ENCODE data around the gene UNC93B1. TPM values are rescaled to one million over a fixed set of nuclear protein-coding genes. Genes with fewer than 3 reads are reported as not detected.

Gene UNC93B1, protein sequence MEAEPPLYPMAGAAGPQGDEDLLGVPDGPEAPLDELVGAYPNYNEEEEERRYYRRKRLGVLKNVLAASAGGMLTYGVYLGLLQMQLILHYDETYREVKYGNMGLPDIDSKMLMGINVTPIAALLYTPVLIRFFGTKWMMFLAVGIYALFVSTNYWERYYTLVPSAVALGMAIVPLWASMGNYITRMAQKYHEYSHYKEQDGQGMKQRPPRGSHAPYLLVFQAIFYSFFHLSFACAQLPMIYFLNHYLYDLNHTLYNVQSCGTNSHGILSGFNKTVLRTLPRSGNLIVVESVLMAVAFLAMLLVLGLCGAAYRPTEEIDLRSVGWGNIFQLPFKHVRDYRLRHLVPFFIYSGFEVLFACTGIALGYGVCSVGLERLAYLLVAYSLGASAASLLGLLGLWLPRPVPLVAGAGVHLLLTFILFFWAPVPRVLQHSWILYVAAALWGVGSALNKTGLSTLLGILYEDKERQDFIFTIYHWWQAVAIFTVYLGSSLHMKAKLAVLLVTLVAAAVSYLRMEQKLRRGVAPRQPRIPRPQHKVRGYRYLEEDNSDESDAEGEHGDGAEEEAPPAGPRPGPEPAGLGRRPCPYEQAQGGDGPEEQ
- total RNA-seq (2022; extraction: Qiagen RNA extraction) = 57.5 to 90.4 TPM (median 87.5 TPM) in 5 replicates

DNA sequence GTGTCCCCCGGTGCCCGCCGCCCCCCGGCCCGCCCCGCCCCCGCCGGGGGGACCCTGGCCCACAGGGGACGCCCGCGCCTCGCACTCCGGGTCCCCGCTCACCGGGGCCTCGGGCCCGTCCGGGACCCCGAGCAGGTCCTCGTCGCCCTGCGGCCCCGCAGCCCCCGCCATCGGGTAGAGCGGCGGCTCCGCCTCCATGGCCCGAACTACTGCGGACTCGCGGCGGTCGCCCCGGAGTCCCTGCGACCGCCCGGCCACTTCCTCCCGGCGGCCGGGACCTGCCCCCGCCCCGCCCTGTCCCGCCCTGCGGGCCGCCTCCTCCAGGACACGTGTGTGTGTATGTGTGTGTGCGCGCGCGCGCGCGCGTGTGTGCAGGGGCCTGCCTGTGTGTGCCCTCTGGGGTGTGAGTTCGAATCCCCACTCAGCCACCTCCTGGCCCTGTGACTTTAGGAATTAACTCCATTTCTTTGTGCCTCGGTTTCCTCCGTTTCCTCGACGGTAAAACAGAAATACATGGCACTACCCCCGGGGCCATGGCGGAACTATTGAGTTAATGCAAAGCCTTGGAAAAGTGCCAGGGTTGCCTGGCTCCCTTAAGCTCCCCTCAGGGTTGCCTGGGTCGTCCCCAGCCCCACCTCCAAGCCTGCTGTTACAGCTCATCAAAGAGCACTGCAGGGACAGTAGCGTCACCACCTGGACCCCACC is at the start of gene UNC93B1:
Gene UNC93B1, minus strand, starts transcription at position 252 of the 705 bp plus-strand sequence. Its CDS starts 54 bp downstream, at position 198.

DNA sequence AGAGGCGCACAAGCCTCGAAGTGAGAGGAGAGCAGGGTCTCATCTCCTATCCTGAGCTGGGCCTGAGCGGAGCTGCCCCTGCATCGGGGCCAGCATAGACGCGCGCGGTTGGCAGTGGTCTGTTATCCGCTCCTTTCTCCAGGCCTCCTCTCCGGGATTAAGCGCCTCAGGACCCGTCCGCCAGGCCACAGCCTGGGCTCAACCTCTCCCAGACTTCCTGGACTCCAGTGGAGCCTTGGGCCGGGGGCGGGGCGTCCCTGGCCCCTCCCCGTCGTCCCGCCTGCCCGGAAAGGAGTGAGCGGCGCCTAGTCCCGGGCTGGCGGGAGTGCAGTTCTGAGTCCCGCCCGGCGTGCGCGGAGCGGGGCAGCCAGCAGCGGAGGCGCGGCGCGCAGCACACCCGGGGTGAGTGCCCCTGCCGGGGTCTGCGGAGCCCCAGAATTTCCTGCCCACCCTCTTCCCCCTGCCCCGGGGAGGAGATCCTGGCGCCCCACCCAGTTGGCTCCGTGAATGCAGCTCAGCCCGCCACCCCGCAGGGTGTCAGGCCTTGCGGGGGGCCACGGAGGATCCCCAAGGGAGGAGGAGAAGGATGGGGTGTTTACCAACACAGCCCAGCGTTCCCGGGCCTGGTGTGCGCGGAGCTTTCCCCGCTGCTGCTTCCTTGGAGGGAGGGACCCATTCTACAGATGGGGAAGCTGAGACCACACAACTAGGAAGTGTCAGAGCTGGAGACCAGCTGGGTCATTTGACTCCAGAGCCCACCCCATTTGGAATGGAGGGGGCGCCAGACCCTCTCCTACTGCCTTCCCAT is 35.0 kb upstream of the UNC93B1 start, which contains the start of gene TCIRG1:
Gene TCIRG1, plus strand, starts transcription at position 308 of the 808 bp plus-strand sequence. CDS start 2,247 bp downstream, outside the sequence.

DNA sequence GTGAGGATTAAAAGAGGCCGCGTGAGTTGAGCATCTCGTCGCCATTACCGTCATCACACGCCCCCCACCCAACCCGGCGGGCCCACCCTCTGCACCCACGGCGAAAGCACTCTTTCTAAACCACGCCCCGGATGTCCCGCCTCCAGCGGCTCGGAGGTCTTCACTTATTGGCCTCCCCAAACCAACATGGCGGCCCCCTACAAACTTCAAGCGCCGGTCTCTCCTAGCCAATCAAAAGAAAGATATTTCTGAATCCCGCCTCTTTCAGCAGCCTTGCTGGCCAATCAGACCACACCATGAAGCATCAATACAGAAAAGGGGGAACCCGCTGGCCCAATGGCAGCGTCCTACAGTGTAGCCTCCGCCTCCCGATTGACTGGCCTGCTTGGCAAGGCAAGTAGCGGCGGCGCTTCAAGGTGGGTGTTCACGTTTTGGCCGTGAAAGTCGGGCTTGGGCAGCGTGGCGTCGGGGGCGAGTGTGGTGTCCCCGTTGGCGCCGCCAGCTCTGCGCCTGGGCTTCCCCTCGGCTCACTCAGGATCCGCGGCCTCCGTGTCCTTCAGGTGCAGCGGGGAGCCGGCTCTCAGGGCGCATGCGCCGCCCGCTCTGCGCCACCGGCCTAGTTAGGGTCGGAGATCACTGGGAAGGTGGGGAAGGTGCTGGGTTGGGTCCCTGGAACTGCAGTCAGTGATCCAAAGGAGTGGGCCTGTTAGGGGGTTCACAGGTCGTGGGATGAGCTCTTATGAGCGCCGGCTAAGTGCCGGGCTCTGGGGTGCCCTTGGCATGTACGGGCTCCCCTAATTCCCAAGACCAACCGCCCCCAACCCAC is 26.6 kb upstream of the UNC93B1 start, which contains the start of gene NDUFS8:
Gene NDUFS8, plus strand, starts transcription at position 364 of the 826 bp plus-strand sequence. CDS start 1,471 bp downstream, outside the sequence.

DNA sequence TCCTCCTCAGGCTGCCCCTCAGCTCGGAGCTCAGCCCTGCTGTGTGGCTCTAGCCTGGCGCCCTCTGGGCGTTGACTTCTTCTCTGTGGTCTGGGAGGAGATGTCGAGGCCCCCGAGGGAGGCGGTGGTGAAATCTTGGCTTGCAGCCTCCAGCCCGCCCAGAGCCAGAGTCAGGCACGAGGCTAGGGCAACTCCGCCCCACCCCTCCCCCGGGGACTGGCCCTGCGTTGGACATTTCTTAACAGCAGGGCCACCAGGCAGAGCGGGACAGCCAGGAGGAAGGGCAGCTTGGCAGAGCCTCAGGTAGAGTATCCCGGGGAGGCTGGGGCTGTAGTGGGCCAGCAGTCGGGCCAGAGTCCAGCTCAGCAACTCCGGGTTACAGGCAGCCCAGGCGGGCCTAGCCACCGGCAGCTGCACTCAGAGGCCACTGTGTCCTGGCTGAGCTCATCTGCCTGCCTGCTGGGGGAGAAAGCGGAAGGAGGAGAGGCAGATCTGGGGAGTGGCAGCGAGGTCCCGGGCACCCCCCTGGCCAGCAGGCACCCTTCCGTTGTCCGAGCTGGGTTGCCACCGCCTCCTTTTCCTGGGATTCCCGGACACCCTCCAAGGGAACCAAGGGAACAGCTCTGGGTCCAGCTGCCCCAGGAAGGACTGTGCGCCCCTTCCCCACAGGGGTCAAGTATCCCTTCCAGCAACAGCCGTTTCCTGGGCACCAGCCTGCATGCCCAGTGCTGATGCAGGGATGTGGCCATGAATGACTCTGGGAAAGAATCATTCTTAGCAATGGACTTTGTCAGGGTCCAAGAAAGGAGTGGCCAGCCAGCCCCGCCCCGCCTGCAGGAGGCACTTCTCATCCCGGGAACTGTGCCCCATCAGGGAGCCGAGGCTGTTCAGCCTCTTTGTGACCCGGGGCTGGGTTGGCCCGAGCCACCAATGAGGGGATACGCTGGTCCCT is 6.5 kb upstream of the UNC93B1 start, which contains the start of gene ALDH3B1:
Gene ALDH3B1, plus strand, starts transcription at position 238 of the 952 bp plus-strand sequence. CDS start 4,971 bp downstream, outside the sequence.

Other genes with a start within 250 kb of the UNC93B1 start
- 113 to 145 TPM (median 130 TPM) in 5 replicates for gene ALDH3B1, start 6.2 kb upstream of the UNC93B1 start, total RNA-seq (2022; extraction: Qiagen RNA extraction)
- gene NDUFS8, start 26.6 kb upstream of the UNC93B1 start, total RNA-seq (2022; extraction: Qiagen RNA extraction) = 294 to 405 TPM (median 382 TPM) in 5 replicates
- gene TCIRG1, start 34.9 kb upstream of the UNC93B1 start, total RNA-seq (2022; extraction: Qiagen RNA extraction) = 82.2 to 198 TPM (median 165 TPM) in 5 replicates
- 26.2 to 29.4 TPM (median 27.5 TPM) in 5 replicates for gene CHKA, start 117.3 kb upstream of the UNC93B1 start, total RNA-seq (2022; extraction: Qiagen RNA extraction)
- gene KMT5B, start 209.2 kb upstream of the UNC93B1 start, total RNA-seq (2022; extraction: Qiagen RNA extraction) = 19.3 to 24.8 TPM (median 19.9 TPM) in 5 replicates

Measured in A549 treated with CORT108297 at 1 μM for 4 hours (cell line).